HEK293 (cell line): ENCODE results near the gene SMIM29.

Experiments used
- CTCF ChIP-seq: fragments of 450-650 bp; formaldehyde crosslinking; IDR thresholded peaks from 2 replicates; pipeline ENCODE4 v1.5.1; 2016; ENCODE audit warnings: missing biosample characterization, missing genetic modification characterization
- MYNN ChIP-seq: fragments of 450-650 bp; formaldehyde crosslinking; IDR thresholded peaks from 2 replicates; pipeline ENCODE4 v1.5.1; 2016; ENCODE audit warnings: missing biosample characterization, missing genetic modification characterization, borderline replicate concordance
- REPIN1 ChIP-seq: fragments of 450-650 bp; formaldehyde crosslinking; IDR thresholded peaks from 2 replicates; pipeline ENCODE4 v1.5.1; 2017; ENCODE audit warnings: missing biosample characterization, missing genetic modification characterization, low read depth
- TCF7L2 ChIP-seq: IDR thresholded peaks from 2 replicates; pipeline ENCODE4 v1.6.1; 2011; ENCODE audit warnings: low read depth, mild to moderate bottlenecking, inconsistent platforms, low read length, moderate library complexity, borderline replicate concordance
- YY1 ChIP-seq: fragments of 450-650 bp; formaldehyde crosslinking; IDR thresholded peaks from 2 replicates; pipeline ENCODE4 v1.5.1; 2018; ENCODE audit warnings: missing biosample characterization, missing genetic modification characterization
- ZBTB10 ChIP-seq: fragments of 450-650 bp; formaldehyde crosslinking; IDR thresholded peaks from 2 replicates; pipeline ENCODE4 v1.5.1; 2016; ENCODE audit warnings: missing biosample characterization, missing genetic modification characterization
- ZNF121 ChIP-seq: fragments of 450-650 bp; formaldehyde crosslinking; IDR thresholded peaks from 2 replicates; pipeline ENCODE4 v1.5.1; 2016; ENCODE audit warnings: missing biosample characterization, missing genetic modification characterization
- ZNF184 ChIP-seq: fragments of 450-650 bp; IDR thresholded peaks from 2 replicates; pipeline ENCODE4 v1.5.1; 2018; ENCODE audit warnings: missing biosample characterization, mild to moderate bottlenecking, missing genetic modification characterization
- ZNF24 ChIP-seq: fragments of 450-650 bp; formaldehyde crosslinking; IDR thresholded peaks from 2 replicates; pipeline ENCODE4 v1.5.1; 2016; ENCODE audit warnings: missing biosample characterization, missing genetic modification characterization
- ZNF280D ChIP-seq: fragments of 450-650 bp; formaldehyde crosslinking; IDR thresholded peaks from 2 replicates; pipeline ENCODE4 v1.5.1; 2016; ENCODE audit warnings: missing biosample characterization, missing genetic modification characterization
- ZNF660 ChIP-seq: fragments of 450-650 bp; IDR thresholded peaks from 2 replicates; pipeline ENCODE4 v1.5.1; 2018; ENCODE audit warnings: missing biosample characterization, mild to moderate bottlenecking, missing genetic modification characterization
- ZNF777 ChIP-seq: fragments of 450-650 bp; formaldehyde crosslinking; IDR thresholded peaks from 2 replicates; pipeline ENCODE4 v1.5.1; 2017; ENCODE audit warnings: missing biosample characterization, missing genetic modification characterization, borderline replicate concordance
- ZNF792 ChIP-seq: fragments of 450-650 bp; formaldehyde crosslinking; IDR thresholded peaks from 2 replicates; pipeline ENCODE4 v1.5.1; 2016; ENCODE audit warnings: missing biosample characterization, missing genetic modification characterization

- no peak for TF ChIP-seq CTCF (tag by site-specific recombination)
- TF ChIP-seq ZNF121, result no peak
- no peak for TF ChIP-seq ZNF660
- no peak for TF ChIP-seq YY1
- TF ChIP-seq ZNF24 (tag by site-specific recombination), result no peak
- TF ChIP-seq ZBTB10 (tag by site-specific recombination), result no peak
- TF ChIP-seq ZNF792 (tag by site-specific recombination), result no peak
- TF ChIP-seq ZNF777, result no peak
- TF ChIP-seq REPIN1 (tag by site-specific recombination), result no peak
- TF ChIP-seq ZNF184 (tag by site-specific recombination), result peak; percentile 86
- no peak for TF ChIP-seq MYNN (tag by site-specific recombination)
- no peak for TF ChIP-seq TCF7L2
- no peak for TF ChIP-seq ZNF280D (tag by site-specific recombination)
Measured at GRCh38 chr6:34240329-34241248, 8.2 kb downstream of the SMIM29 start.
